ENCODE results near the gene TFCP2. TPM values are rescaled to one million over a fixed set of nuclear protein-coding genes. Genes with fewer than 3 reads are reported as not detected.
A peak's percentile ranks its signal among the peaks of the same experiment; 100 is the strongest.

The TFCP2 gene
- total and polyA plus RNA-seq, 12 donors, result 8.7 to 30.9 (median 24.1) TPM

DNA sequence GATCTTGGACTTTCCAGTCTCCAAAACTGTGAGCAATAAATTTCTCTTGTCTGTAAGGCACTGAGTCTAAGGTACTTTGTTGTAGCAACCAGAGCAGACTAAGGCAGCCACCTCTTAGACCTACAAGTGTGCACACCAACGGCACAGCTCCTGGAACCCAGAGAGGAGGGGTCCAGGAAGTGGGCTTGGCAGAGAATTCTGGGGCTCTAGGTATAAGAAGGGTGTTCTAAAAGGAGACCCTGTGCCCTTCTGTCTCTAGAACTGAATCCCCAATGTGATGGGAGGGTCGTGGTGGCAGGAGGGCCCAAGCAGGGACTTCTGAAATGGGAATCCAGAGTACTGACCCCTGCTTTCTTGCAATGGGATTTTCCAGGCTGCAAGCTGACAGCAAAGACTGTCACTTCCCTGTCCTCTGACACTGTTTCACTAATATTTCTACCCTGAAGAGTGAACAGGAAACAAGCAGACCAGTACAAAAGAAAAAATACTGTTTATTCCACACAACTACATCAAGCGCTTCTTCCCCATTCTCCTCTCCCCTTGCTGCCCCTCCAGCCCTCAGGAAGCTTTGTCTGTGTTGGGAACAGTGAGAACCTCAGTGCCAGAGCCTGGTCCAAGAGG lies 13.6 kb upstream of the TFCP2 start:
- Histone ChIP-seq H3K4me3 (no peak overlapping the region), H3K4me1 (peaks cover 0 to 5% (median 0%) of the 10 kb centered on the region in 9 donors), H3K27me3 (no peaks in the 10 kb centered on the region), H3K27ac (no peak overlapping the region), H3K9me3 (no peaks in the 10 kb centered on the region), H3K36me3 (peaks cover 0 to 29% (median 7%) of the 10 kb centered on the region in 9 donors)
- WGBS, 2 donors, result 62 to 69% methylated on average over 3 of the region's 3 CpGs
- ATAC-seq, result no peak
- TF ChIP-seq CTCF (IDR thresholded peaks at IDR 0.05), result no peak
- intact Hi-C loops (cut with DNase I), result no loop called here
- no peak for DNase-seq

- no peaks in the 10 kb centered on the region for H3K9me3 ChIP-seq
- WGBS, 2 donors, result 89 to 95% methylated on average over 6 of the region's 6 CpGs
- H3K36me3 ChIP-seq, result peaks cover 0 to 15% (median 6%) of the 10 kb centered on the region in 9 donors
- ATAC-seq (no peak), DNase-seq (no peak)
- no peaks in the 10 kb centered on the region for H3K27me3 ChIP-seq
- intact Hi-C loops (cut with DNase I), result no loop called here
- no peak for TF ChIP-seq CTCF (IDR thresholded peaks at IDR 0.05)
- H3K4me3 ChIP-seq, result no peak overlapping the region
- H3K4me1 ChIP-seq, result peaks cover 0 to 5% (median 0%) of the 10 kb centered on the region in 9 donors
- H3K27ac ChIP-seq, result no peak overlapping the region
Observed at GRCh38 chr12:51185171-51185717, 12.3 kb upstream of the TFCP2 start.

GRCh38 chr12:51183816-51184215 lies 10.9 kb upstream of the TFCP2 start:
- intact Hi-C loops (cut with DNase I), result no loop called here
- Histone ChIP-seq H3K4me3 (no peak overlapping the region), H3K4me1 (peaks cover 0 to 5% (median 0%) of the 10 kb centered on the region in 9 donors), H3K27ac (peak overlapping the region in 3 of 10 donors; percentile 21 to 28 (median 25)), H3K36me3 (peaks cover 0 to 1% (median 0%) of the 10 kb centered on the region in 9 donors), H3K27me3 (no peaks in the 10 kb centered on the region), H3K9me3 (no peaks in the 10 kb centered on the region)
- no peak for TF ChIP-seq CTCF (IDR thresholded peaks at IDR 0.05)
- ATAC-seq (peak; percentile 52 to 94 (median 83)), DNase-seq (peak; percentile 46 to 65)
- WGBS, 2 donors, result 18 to 25% methylated on average over 3 of the region's 3 CpGs

GRCh38 chr12:51183349-51183748 lies 10.4 kb upstream of the TFCP2 start:
- no peak for TF ChIP-seq CTCF (IDR thresholded peaks at IDR 0.05)
- H3K4me3 ChIP-seq, result no peak overlapping the region
- no peaks in the 10 kb centered on the region for H3K36me3 ChIP-seq
- H3K27ac ChIP-seq, result no peak overlapping the region
- H3K9me3 ChIP-seq, result no peaks in the 10 kb centered on the region
- no peaks in the 10 kb centered on the region for H3K27me3 ChIP-seq
- peaks cover 0 to 5% (median 0%) of the 10 kb centered on the region in 9 donors for H3K4me1 ChIP-seq
- DNase-seq (no peak), ATAC-seq (no peak)
- 76 to 77% methylated on average over 3 of the region's 3 CpGs for WGBS, 2 donors
- intact Hi-C loops (cut with DNase I), result no loop called here

Measured in heart right ventricle (tissue), 16 donors.